KMS-11 (cell line): ENCODE measurements around the gene FAM163B.

Experiments used
- H2AFZ ChIP-seq: fragments of 200-600 bp; sonication (generic); 2 replicates; pipeline ENCODE4 v1.6.1; 2016; ENCODE audit warnings: antibody characterized with exemption, mixed run types, low read depth
- H3K27ac ChIP-seq: fragments of 200-600 bp; sonication (generic); 2 replicates; pipeline ENCODE4 v1.6.1; 2016; ENCODE audit warnings: mild to moderate bottlenecking, mixed run types
- H3K27me3 ChIP-seq: fragments of 200-600 bp; sonication (generic); 2 replicates; pipeline ENCODE4 v1.6.1; 2017; ENCODE audit warnings: mild to moderate bottlenecking, low read depth, mixed run types, moderate library complexity; ENCODE audit not compliant: insufficient read depth
- H3K36me3 ChIP-seq: fragments of 200-600 bp; sonication (generic); 2 replicates; pipeline ENCODE4 v1.6.1; 2017; ENCODE audit warnings: mild to moderate bottlenecking, mixed run types; ENCODE audit not compliant: insufficient read depth
- H3K4me1 ChIP-seq: fragments of 200-600 bp; sonication (generic); 2 replicates; pipeline ENCODE4 v1.6.1; 2016; ENCODE audit warnings: mild to moderate bottlenecking, low read depth, mixed run types; ENCODE audit not compliant: poor library complexity, severe bottlenecking
- H3K4me2 ChIP-seq: fragments of 200-600 bp; sonication (generic); 2 replicates; pipeline ENCODE4 v1.7.0; 2016; ENCODE audit warnings: mild to moderate bottlenecking, mixed run types
- H3K4me3 ChIP-seq: fragments of 200-600 bp; sonication (generic); IDR thresholded peaks from 2 replicates; pipeline ENCODE4 v1.6.1; 2017; ENCODE audit warnings: low read depth, low read length, mixed read lengths; ENCODE audit not compliant: insufficient read depth
- H3K79me2 ChIP-seq: fragments of 200-600 bp; sonication (generic); 2 replicates; pipeline ENCODE4 v1.6.1; 2016; ENCODE audit warnings: low read depth, mixed run types; ENCODE audit not compliant: insufficient read depth
- H3K9ac ChIP-seq: fragments of 200-600 bp; sonication (generic); 2 replicates; pipeline ENCODE4 v1.6.1; 2016; ENCODE audit warnings: mild to moderate bottlenecking, mixed run types
- H4K20me1 ChIP-seq: fragments of 200-600 bp; sonication (generic); 2 replicates; pipeline ENCODE4 v1.6.1; 2016; ENCODE audit warnings: mild to moderate bottlenecking, mixed run types; ENCODE audit not compliant: insufficient read depth
- CTCF ChIP-seq: fragments of 200-600 bp; sonication (generic); conservative IDR thresholded peaks from 2 replicates; pipeline ENCODE4 v1.6.1; 2017; ENCODE audit warnings: low read depth, mild to moderate bottlenecking, antibody characterized with exemption, low read length, moderate library complexity, mixed read lengths

FAM163B gene

GRCh38 chr9:133592731-133593409, 16.3 kb downstream of the FAM163B start:
- no peaks in the 10 kb centered on the region for H3K4me1 ChIP-seq
- no peak overlapping the region for H3K4me2 ChIP-seq
- no peak overlapping the region for H3K9ac ChIP-seq
- H2AFZ ChIP-seq, result no peak overlapping the region
- H3K4me3 ChIP-seq, result no peak overlapping the region
- no peak overlapping the region for H3K27ac ChIP-seq
- H3K79me2 ChIP-seq, result no peaks in the 10 kb centered on the region
- H3K27me3 ChIP-seq, result peaks cover 29% of the 10 kb centered on the region
- no peaks in the 10 kb centered on the region for H3K36me3 ChIP-seq
- H4K20me1 ChIP-seq, result no peaks in the 10 kb centered on the region
- TF ChIP-seq CTCF, result no peak

GRCh38 chr9:133591985-133592384, 17.2 kb downstream of the FAM163B start:
- Histone ChIP-seq H3K79me2 (no peaks in the 10 kb centered on the region), H3K27me3 (peaks cover 26% of the 10 kb centered on the region), H4K20me1 (no peaks in the 10 kb centered on the region), H3K4me3 (no peak overlapping the region), H3K36me3 (no peaks in the 10 kb centered on the region), H3K4me1 (no peaks in the 10 kb centered on the region), H3K27ac (no peak overlapping the region), H2AFZ (no peak overlapping the region), H3K9ac (no peak overlapping the region), H3K4me2 (no peak overlapping the region)
- TF ChIP-seq CTCF, result no peak

- no peak overlapping the region for H3K4me3 ChIP-seq
- no peak overlapping the region for H3K9ac ChIP-seq
- no peaks in the 10 kb centered on the region for H4K20me1 ChIP-seq
- no peak overlapping the region for H3K27ac ChIP-seq
- no peaks in the 10 kb centered on the region for H3K79me2 ChIP-seq
- H2AFZ ChIP-seq, result no peak overlapping the region
- H3K36me3 ChIP-seq, result no peaks in the 10 kb centered on the region
- H3K4me1 ChIP-seq, result no peaks in the 10 kb centered on the region
- no peak for TF ChIP-seq CTCF
- H3K27me3 ChIP-seq, result peaks cover 26% of the 10 kb centered on the region
- no peak overlapping the region for H3K4me2 ChIP-seq
These were observed 17.9 kb downstream of the FAM163B start for GRCh38 chr9:133591116-133591910.

- H3K4me2 ChIP-seq, result no peak overlapping the region
- no peak for TF ChIP-seq CTCF
These were observed 18.8 kb downstream of the FAM163B start for GRCh38 chr9:133590231-133590855.

More at GRCh38 chr9:133590231-133590855, 18.8 kb downstream of the FAM163B start:
- Histone ChIP-seq H3K27ac (no peak overlapping the region), H2AFZ (no peak overlapping the region), H4K20me1 (no peaks in the 10 kb centered on the region), H3K4me3 (no peak overlapping the region), H3K9ac (no peak overlapping the region), H3K36me3 (no peaks in the 10 kb centered on the region), H3K4me1 (no peaks in the 10 kb centered on the region), H3K79me2 (no peaks in the 10 kb centered on the region), H3K27me3 (peaks cover 24% of the 10 kb centered on the region)
